ENCODE measurements around the gene CUEDC1. TPM values are rescaled to one million over a fixed set of nuclear protein-coding genes. Genes with fewer than 3 reads are reported as not detected.

Gene CUEDC1
- total and polyA plus RNA-seq, 4 donors = 19.7 to 55.7 (median 29.2) TPM

GRCh38 chr17:57999010-57999495 lies 43.8 kb upstream of the CUEDC1 start:
- peaks cover 7 to 40% (median 14%) of the 10 kb centered on the region in 4 donors for H3K36me3 ChIP-seq (ENCODE audit: control insufficient read depth in 4 of 4, insufficient read depth in 4 of 4, low read length in 4 of 4)
- H3K9me3 ChIP-seq (ENCODE audit: control insufficient read depth in 4 of 4, insufficient read depth in 3 of 4, low read length in 3 of 4) = no peaks in the 10 kb centered on the region
- no peak overlapping the region for H3K9ac ChIP-seq (ENCODE audit: insufficient read depth in 1 of 2, low read length in 2 of 2)
- no peaks in the 10 kb centered on the region for H3K27me3 ChIP-seq (ENCODE audit: control insufficient read depth in 3 of 3, insufficient read depth in 3 of 3, low read length in 2 of 3)
- DNase-seq = no peak
- TF ChIP-seq, protein P1, sequence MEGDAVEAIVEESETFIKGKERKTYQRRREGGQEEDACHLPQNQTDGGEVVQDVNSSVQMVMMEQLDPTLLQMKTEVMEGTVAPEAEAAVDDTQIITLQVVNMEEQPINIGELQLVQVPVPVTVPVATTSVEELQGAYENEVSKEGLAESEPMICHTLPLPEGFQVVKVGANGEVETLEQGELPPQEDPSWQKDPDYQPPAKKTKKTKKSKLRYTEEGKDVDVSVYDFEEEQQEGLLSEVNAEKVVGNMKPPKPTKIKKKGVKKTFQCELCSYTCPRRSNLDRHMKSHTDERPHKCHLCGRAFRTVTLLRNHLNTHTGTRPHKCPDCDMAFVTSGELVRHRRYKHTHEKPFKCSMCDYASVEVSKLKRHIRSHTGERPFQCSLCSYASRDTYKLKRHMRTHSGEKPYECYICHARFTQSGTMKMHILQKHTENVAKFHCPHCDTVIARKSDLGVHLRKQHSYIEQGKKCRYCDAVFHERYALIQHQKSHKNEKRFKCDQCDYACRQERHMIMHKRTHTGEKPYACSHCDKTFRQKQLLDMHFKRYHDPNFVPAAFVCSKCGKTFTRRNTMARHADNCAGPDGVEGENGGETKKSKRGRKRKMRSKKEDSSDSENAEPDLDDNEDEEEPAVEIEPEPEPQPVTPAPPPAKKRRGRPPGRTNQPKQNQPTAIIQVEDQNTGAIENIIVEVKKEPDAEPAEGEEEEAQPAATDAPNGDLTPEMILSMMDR (IDR thresholded peaks at IDR 0.05; ENCODE audit: control extremely low read depth, extremely low read depth) = no peak
- no peak overlapping the region for H3K27ac ChIP-seq (ENCODE audit: low read depth in 1 of 2, low read length in 1 of 2)
- ATAC-seq (ENCODE audit: insufficient read depth, low FRiP score) = no peak
- H3K4me1 ChIP-seq (ENCODE audit: control insufficient read depth in 5 of 5, insufficient read depth in 5 of 5, low read length in 5 of 5) = peaks cover 0 to 28% (median 0%) of the 10 kb centered on the region in 5 donors
- H3K4me3 ChIP-seq = no peak overlapping the region

- Histone ChIP-seq H3K4me1 (ENCODE audit: control insufficient read depth in 5 of 5, insufficient read depth in 5 of 5, low read length in 5 of 5) (peaks cover 0 to 17% (median 4%) of the 10 kb centered on the region in 5 donors), H3K36me3 (ENCODE audit: control insufficient read depth in 4 of 4, insufficient read depth in 4 of 4, low read length in 4 of 4) (peaks cover 1 to 25% (median 11%) of the 10 kb centered on the region in 4 donors), H3K9ac (ENCODE audit: insufficient read depth in 1 of 2, low read length in 2 of 2) (no peak overlapping the region), H3K4me3 (no peak overlapping the region), H3K27ac (ENCODE audit: low read depth in 1 of 2, low read length in 1 of 2) (no peak overlapping the region), H3K9me3 (ENCODE audit: control insufficient read depth in 4 of 4, insufficient read depth in 3 of 4, low read length in 3 of 4) (no peaks in the 10 kb centered on the region), H3K27me3 (ENCODE audit: control insufficient read depth in 3 of 3, insufficient read depth in 3 of 3, low read length in 2 of 3) (no peaks in the 10 kb centered on the region)
- DNase-seq (no peak), ATAC-seq (ENCODE audit: insufficient read depth, low FRiP score) (no peak)
- WGBS, 2 donors = 90 to 96% methylated on average over 3 of the region's 3 CpGs
- TF ChIP-seq, protein P1 (IDR thresholded peaks at IDR 0.05; ENCODE audit: control extremely low read depth, extremely low read depth) = no peak
Observed at GRCh38 chr17:57997085-57997809, 42.0 kb upstream of the CUEDC1 start.

- Histone ChIP-seq H3K27ac (ENCODE audit: low read depth in 1 of 2, low read length in 1 of 2) (peak overlapping the region; percentile 30 to 77), H3K9ac (ENCODE audit: insufficient read depth in 1 of 2, low read length in 2 of 2) (peak overlapping the region in 1 of 2 donors; percentile 14), H3K27me3 (ENCODE audit: control insufficient read depth in 3 of 3, insufficient read depth in 3 of 3, low read length in 2 of 3) (no peaks in the 10 kb centered on the region), H3K4me1 (ENCODE audit: control insufficient read depth in 5 of 5, insufficient read depth in 5 of 5, low read length in 5 of 5) (peaks cover 0 to 16% (median 4%) of the 10 kb centered on the region in 5 donors), H3K36me3 (ENCODE audit: control insufficient read depth in 4 of 4, insufficient read depth in 4 of 4, low read length in 4 of 4) (peaks cover 1 to 11% (median 8%) of the 10 kb centered on the region in 4 donors), H3K9me3 (ENCODE audit: control insufficient read depth in 4 of 4, insufficient read depth in 3 of 4, low read length in 3 of 4) (no peaks in the 10 kb centered on the region), H3K4me3 (no peak overlapping the region)
- TF ChIP-seq, protein P1 (IDR thresholded peaks at IDR 0.05; ENCODE audit: control extremely low read depth, extremely low read depth) = peak; percentile 52
- DNase-seq (peak; percentile 78 to 86 (median 85)), ATAC-seq (ENCODE audit: insufficient read depth, low FRiP score) (peak; percentile 88)
- WGBS, 2 donors = 37 to 38% methylated on average over 4 of the region's 4 CpGs
Observed at GRCh38 chr17:57995076-57995956, 40.1 kb upstream of the CUEDC1 start.

Measured in lung (tissue), 12 donors.